GM10266 (cell line): ENCODE measurements around the gene BBLN.
A peak's percentile ranks its signal among the peaks of the same experiment; 100 is the strongest.

ENCODE experiments used
- DNase-seq: peaks from one replicate; pipeline ENCODE4 v3.0.0; 2012; ENCODE audit errors: extremely low spot score
- CTCF ChIP-seq: IDR thresholded peaks from 2 replicates; pipeline ENCODE4 v1.5.1; 2012; ENCODE audit warnings: mild to moderate bottlenecking, low read depth; ENCODE audit not compliant: control insufficient read depth, insufficient read depth; ENCODE audit errors: missing control alignments

Gene BBLN

DNA sequence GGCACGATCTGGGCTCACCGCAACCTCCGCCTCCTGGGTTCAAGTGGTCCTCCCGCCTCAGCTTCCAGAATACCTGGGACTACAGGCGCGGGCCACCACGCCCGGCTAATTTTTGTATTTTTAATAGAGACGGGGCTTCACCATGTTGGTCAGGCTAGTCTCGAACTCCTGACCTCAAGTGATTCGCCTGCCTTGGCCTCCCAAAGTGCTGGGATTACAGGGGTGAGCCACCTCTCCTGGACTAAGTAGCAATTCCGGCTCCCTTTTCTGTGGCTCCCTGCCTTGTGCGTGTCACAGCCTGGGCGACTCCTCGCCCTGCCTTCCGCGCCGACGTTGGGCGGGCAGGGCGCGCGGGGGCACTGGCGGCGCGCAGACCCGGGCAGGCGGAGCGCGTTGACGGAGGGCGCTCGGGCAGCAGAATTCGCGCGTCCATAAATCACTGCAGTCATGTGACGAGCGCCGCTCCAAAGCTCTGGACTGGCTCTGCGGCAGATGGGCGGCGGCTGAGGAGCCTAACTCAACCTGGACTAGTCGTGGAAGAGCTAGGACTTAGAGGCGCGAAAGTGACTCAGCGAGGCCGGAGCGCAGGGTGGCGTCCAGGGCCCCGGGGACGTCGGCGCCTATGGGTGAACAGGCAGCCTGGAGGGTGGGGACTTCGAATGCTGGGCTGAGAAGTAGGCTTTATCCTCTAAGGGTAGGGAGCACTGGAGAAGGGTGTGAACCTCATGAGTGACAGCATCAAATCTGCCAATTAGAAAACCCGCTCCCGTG lies 32.7 kb downstream of the BBLN start:
- TF ChIP-seq CTCF: peak; percentile 58

GRCh38 chr9:128193469-128194096 lies 33.5 kb downstream of the BBLN start:
- no peak for TF ChIP-seq CTCF
- no peak for DNase-seq

More for the DNA sequence above, 32.7 kb downstream of the BBLN start:
- DNase-seq: peak; percentile 73

- no peak for TF ChIP-seq CTCF
- peak; percentile 12 for DNase-seq
Measured at GRCh38 chr9:128201441-128202369, 41.6 kb downstream of the BBLN start.

GRCh38 chr9:128202648-128203023 lies 42.6 kb downstream of the BBLN start:
- no peak for TF ChIP-seq CTCF
- no peak for DNase-seq

DNA sequence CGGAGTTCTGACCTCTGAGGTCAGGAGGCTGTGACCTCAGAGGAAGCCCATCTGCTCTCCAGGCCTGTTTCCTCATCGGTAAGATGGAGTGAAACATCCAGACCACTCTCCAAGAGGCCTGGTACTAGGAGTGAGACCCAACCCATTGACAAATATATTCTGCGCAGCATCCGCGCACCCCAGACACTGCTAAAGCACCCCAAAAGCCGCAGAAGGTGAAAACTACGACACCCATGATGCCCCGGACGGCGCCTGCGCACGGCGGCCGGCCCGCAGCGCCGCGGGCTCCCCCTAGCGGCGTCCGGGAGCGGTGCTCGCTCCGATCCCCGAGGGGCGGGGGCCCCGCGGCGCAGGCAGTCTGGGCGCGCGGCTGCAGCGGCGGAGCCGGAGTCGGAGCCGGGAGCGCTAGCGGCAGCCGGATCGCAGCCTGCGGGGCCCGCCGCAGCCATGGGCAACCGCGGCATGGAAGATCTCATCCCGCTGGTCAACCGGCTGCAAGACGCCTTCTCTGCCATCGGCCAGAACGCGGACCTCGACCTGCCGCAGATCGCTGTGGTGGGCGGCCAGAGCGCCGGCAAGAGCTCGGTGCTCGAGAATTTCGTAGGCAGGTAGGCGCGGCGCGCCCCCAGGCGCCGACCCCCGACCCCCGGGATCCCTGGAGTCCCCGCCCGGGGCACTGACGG lies 43.1 kb downstream of the BBLN start, which contains the start of gene DNM1:
Gene DNM1 (plus strand): TSS at position 356 of the 683 bp plus-strand sequence. CDS start 92 bp downstream, at position 448.
- peak; percentile 95 for TF ChIP-seq CTCF
- peak; percentile 99 for DNase-seq

- DNase-seq: no peak
- TF ChIP-seq CTCF: no peak
Measured at GRCh38 chr9:128203707-128204551, 43.9 kb downstream of the BBLN start.
